ENCODE measurements around the gene ATP4B.

ATP4B gene

DNA sequence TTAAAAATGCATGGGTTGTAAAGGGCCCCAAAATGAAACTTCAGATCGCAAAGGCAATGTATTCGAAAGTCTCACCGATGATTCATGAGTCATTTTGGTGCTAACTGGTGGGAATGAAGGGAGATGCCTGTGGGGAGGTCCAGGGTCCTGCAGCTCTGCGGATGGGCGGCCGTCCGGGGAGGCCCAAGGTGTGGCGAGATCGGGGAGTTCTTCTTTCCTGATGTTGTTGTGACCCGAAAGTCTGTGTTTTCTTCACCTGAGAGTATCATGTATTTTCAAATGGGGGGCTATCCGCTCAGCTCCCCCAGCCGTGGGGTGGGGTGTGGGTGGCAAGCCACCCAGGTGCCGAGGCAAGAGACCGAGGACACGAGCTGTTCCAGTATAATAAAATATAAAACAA lies 37.0 kb downstream of the ATP4B start:
- Histone ChIP-seq H3K4me3 (ENCODE audit: low read depth, low read length) (no peak overlapping the region), H3K4me1 (ENCODE audit: control insufficient read depth, insufficient read depth, low read length) (peaks cover 10% of the 10 kb centered on the region), H3K36me3 (ENCODE audit: control insufficient read depth, insufficient read depth, low read length) (peaks cover 42% of the 10 kb centered on the region), H3K9me3 (ENCODE audit: control insufficient read depth, insufficient read depth, low read depth, low read length) (no peaks in the 10 kb centered on the region), H3K9ac (ENCODE audit: low read length) (no peak overlapping the region), H3K27ac (ENCODE audit: low read depth, low read length) (no peak overlapping the region), H3K27me3 (ENCODE audit: control insufficient read depth, insufficient read depth, low read length) (no peaks in the 10 kb centered on the region)

DNA sequence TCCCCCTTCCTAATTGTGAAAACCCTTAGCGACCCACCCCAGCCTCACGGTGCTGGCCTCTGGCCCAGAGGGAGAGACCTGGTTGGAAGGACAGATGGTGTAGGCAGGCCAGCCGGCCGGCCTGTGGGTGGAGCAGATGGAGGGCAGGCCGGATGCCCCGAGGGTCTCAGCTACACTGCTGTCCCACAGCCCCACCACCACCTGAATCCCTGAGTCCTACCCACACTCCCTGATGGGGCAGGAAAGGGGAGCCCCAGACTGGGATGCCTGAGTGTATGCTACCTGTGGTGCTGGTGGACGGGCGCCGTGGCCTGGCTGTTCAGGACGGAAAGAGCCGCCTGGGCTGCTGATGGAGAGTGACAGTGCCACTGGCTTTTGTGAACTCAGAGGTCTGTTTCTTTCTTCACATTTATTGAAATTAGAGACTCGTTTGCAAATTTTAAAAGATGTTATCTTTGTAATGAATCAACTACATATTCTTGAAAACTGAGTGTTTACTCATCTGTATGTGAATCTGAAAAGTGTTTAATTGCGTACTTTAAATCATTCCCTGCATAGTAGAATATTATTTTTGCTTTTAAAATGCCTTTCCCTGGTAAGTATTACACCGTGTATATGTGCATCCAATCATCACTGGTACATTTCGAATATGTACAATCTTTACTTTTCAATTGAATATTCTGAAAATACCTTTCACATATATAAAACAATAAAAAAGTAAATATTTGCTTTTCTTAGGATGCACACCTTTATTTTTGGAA lies 37.8 kb downstream of the ATP4B start:
- Histone ChIP-seq H3K9me3 (ENCODE audit: control insufficient read depth, insufficient read depth, low read depth, low read length) (no peaks in the 10 kb centered on the region), H3K36me3 (ENCODE audit: control insufficient read depth, insufficient read depth, low read length) (peaks cover 34% of the 10 kb centered on the region), H3K27me3 (ENCODE audit: control insufficient read depth, insufficient read depth, low read length) (no peaks in the 10 kb centered on the region), H3K9ac (ENCODE audit: low read length) (no peak overlapping the region), H3K4me1 (ENCODE audit: control insufficient read depth, insufficient read depth, low read length) (peaks cover 11% of the 10 kb centered on the region), H3K27ac (ENCODE audit: low read depth, low read length) (no peak overlapping the region), H3K4me3 (ENCODE audit: low read depth, low read length) (no peak overlapping the region)

DNA sequence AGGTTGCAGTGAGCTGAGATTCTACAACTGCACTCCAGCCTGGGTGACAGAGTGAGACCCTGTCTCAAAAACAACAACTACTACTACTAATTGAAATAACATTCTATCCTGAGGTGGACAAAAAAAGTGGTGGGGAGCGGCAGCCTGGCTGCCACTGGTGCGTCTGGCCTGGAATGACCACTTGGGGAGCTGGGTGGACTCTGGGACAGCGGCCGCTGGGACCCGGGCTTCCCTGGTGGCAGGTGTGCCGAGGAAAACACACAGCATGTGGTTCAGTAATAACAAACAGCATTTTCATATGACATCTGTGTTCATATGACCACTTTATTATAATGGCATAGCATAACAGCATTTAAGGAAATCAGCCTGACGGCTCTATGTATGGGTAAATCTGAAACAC lies 39.5 kb downstream of the ATP4B start:
- H3K9me3 ChIP-seq (ENCODE audit: control insufficient read depth, insufficient read depth, low read depth, low read length) = no peaks in the 10 kb centered on the region
- no peak overlapping the region for H3K4me3 ChIP-seq (ENCODE audit: low read depth, low read length)
- H3K9ac ChIP-seq (ENCODE audit: low read length) = no peak overlapping the region
- peaks cover 11% of the 10 kb centered on the region for H3K4me1 ChIP-seq (ENCODE audit: control insufficient read depth, insufficient read depth, low read length)
- peaks cover 27% of the 10 kb centered on the region for H3K36me3 ChIP-seq (ENCODE audit: control insufficient read depth, insufficient read depth, low read length)
- no peaks in the 10 kb centered on the region for H3K27me3 ChIP-seq (ENCODE audit: control insufficient read depth, insufficient read depth, low read length)
- no peak overlapping the region for H3K27ac ChIP-seq (ENCODE audit: low read depth, low read length)

GRCh38 chr13:113617961-113618360 lies 40.0 kb downstream of the ATP4B start:
- Histone ChIP-seq H3K27me3 (ENCODE audit: control insufficient read depth, insufficient read depth, low read length) (no peaks in the 10 kb centered on the region), H3K9me3 (ENCODE audit: control insufficient read depth, insufficient read depth, low read depth, low read length) (no peaks in the 10 kb centered on the region), H3K4me1 (ENCODE audit: control insufficient read depth, insufficient read depth, low read length) (peaks cover 11% of the 10 kb centered on the region), H3K27ac (ENCODE audit: low read depth, low read length) (no peak overlapping the region), H3K36me3 (ENCODE audit: control insufficient read depth, insufficient read depth, low read length) (peaks cover 25% of the 10 kb centered on the region), H3K9ac (ENCODE audit: low read length) (no peak overlapping the region), H3K4me3 (ENCODE audit: low read depth, low read length) (no peak overlapping the region)

DNA sequence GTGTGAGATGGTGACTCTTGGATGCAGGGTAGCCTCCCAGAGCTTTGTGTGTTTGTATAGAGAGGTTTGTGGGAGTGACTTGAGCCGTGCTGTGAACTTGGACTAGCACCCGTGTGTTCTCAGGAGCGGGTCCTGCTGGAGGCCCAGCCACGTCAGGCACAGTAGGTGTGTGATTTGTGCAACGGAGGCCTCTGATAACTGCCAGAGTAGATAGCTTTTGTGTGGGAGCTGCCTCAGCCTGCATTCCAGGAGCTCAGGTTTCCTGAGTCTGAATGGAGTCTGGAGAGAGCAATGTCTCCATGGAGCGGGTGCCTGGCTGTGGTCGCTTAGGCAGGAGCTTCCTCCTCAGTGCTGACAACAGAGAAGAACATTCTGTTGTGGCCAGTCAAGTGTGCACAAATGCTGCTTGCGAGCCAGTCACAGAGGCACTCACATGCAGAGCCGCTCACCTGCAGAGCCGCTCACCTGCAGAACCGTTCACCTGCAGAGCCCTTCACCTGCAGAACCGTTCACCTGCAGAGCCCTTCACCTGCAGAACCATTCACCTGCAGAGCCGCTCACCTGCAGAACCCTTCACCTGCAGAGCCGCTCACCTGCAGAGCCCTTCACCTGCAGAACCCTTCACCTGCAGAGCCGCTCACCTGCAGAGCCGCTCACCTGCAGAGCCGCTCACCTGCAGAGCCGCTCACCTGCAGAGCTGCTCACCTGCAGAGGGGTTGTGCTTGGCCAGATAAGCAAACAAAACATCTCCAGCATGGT lies 40.8 kb downstream of the ATP4B start:
- H3K4me3 ChIP-seq (ENCODE audit: low read depth, low read length) = no peak overlapping the region
- no peak overlapping the region for H3K9ac ChIP-seq (ENCODE audit: low read length)
- no peaks in the 10 kb centered on the region for H3K27me3 ChIP-seq (ENCODE audit: control insufficient read depth, insufficient read depth, low read length)
- H3K4me1 ChIP-seq (ENCODE audit: control insufficient read depth, insufficient read depth, low read length) = peaks cover 11% of the 10 kb centered on the region
- no peaks in the 10 kb centered on the region for H3K9me3 ChIP-seq (ENCODE audit: control insufficient read depth, insufficient read depth, low read depth, low read length)
- H3K36me3 ChIP-seq (ENCODE audit: control insufficient read depth, insufficient read depth, low read length) = peaks cover 24% of the 10 kb centered on the region
- H3K27ac ChIP-seq (ENCODE audit: low read depth, low read length) = no peak overlapping the region

DNA sequence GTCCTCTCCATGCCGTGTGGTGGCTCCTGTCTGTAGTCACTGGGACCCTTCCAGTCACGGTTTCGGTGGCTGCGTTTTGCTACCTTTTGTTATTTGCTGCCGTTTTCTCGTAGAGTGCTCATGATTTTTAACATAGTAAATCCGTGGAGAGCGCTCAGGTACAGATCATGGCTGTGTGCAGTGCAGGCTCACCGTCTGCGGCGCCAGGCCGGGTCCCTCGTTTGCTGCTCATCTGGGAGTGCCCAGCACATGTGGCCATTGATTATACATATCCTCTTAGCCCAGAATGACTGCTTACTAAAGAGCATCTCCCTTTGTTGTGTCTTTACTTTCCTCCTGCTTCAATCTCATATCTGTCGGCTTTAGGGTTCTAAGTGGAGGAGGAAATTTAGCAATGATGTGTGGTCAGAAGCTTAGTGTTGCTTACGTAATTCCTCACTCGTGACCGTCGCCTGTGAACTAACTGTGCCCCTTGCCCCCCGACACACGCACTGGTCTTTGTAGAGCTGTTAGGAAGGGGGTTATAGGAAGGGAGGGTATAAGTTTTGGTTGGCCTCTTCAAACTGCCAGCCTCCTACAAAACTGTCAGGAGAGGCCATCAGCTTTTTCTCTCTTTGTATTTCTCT lies 41.6 kb downstream of the ATP4B start:
- no peak overlapping the region for H3K27ac ChIP-seq (ENCODE audit: low read depth, low read length)
- H3K27me3 ChIP-seq (ENCODE audit: control insufficient read depth, insufficient read depth, low read length) = no peaks in the 10 kb centered on the region
- no peak overlapping the region for H3K9ac ChIP-seq (ENCODE audit: low read length)
- H3K4me3 ChIP-seq (ENCODE audit: low read depth, low read length) = no peak overlapping the region
- no peaks in the 10 kb centered on the region for H3K9me3 ChIP-seq (ENCODE audit: control insufficient read depth, insufficient read depth, low read depth, low read length)
- peaks cover 11% of the 10 kb centered on the region for H3K4me1 ChIP-seq (ENCODE audit: control insufficient read depth, insufficient read depth, low read length)
- peaks cover 30% of the 10 kb centered on the region for H3K36me3 ChIP-seq (ENCODE audit: control insufficient read depth, insufficient read depth, low read length)

DNA sequence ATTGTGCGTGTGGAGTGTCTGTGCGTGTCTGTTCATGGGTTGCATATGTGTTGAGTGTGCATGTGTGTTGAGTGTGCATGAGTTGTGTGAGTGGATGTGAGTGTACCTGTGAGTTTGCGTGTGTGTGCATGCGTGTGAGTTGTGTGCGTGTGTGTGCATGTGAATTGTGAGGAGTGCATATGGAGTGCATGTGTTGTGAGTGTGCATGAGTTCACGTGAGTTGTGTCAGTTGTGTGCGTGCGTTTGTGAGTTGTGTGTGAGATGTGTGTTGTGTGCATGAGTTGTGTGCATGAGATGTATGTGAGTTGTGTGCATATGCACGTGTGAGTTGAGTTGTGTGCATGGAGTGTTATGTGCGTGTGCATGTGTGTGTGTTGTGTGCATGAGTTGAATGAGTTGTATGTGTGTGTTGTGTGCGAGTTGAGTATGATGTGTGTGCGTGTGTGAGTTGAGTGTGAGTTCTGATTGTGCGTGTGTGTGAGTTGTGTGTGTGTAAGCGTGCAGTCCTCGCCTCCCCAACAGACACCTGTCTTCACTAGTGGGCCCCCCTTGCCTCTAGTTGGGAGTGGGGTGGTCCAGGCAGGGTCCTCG lies 44.1 kb downstream of the ATP4B start:
- Histone ChIP-seq H3K36me3 (ENCODE audit: control insufficient read depth, insufficient read depth, low read length) (peaks cover 48% of the 10 kb centered on the region), H3K27me3 (ENCODE audit: control insufficient read depth, insufficient read depth, low read length) (no peaks in the 10 kb centered on the region)

GRCh38 chr13:113612607-113613006 lies 45.4 kb downstream of the ATP4B start:
- no peaks in the 10 kb centered on the region for H3K27me3 ChIP-seq (ENCODE audit: control insufficient read depth, insufficient read depth, low read length)
- peaks cover 56% of the 10 kb centered on the region for H3K36me3 ChIP-seq (ENCODE audit: control insufficient read depth, insufficient read depth, low read length)
- H3K27ac ChIP-seq (ENCODE audit: low read depth, low read length) = no peak overlapping the region
- H3K9me3 ChIP-seq (ENCODE audit: control insufficient read depth, insufficient read depth, low read depth, low read length) = no peaks in the 10 kb centered on the region
- no peak overlapping the region for H3K9ac ChIP-seq (ENCODE audit: low read length)
- peaks cover 11% of the 10 kb centered on the region for H3K4me1 ChIP-seq (ENCODE audit: control insufficient read depth, insufficient read depth, low read length)
- H3K4me3 ChIP-seq (ENCODE audit: low read depth, low read length) = no peak overlapping the region

More for the DNA sequence above, 44.1 kb downstream of the ATP4B start:
- Histone ChIP-seq H3K4me1 (ENCODE audit: control insufficient read depth, insufficient read depth, low read length) (peaks cover 11% of the 10 kb centered on the region), H3K9me3 (ENCODE audit: control insufficient read depth, insufficient read depth, low read depth, low read length) (no peaks in the 10 kb centered on the region), H3K4me3 (ENCODE audit: low read depth, low read length) (no peak overlapping the region), H3K9ac (ENCODE audit: low read length) (no peak overlapping the region), H3K27ac (ENCODE audit: low read depth, low read length) (no peak overlapping the region)

- Histone ChIP-seq H3K4me1 (ENCODE audit: control insufficient read depth, insufficient read depth, low read length) (peaks cover 10% of the 10 kb centered on the region), H3K27ac (ENCODE audit: low read depth, low read length) (no peak overlapping the region), H3K9me3 (ENCODE audit: control insufficient read depth, insufficient read depth, low read depth, low read length) (no peaks in the 10 kb centered on the region), H3K4me3 (ENCODE audit: low read depth, low read length) (no peak overlapping the region), H3K36me3 (ENCODE audit: control insufficient read depth, insufficient read depth, low read length) (peaks cover 59% of the 10 kb centered on the region), H3K9ac (ENCODE audit: low read length) (no peak overlapping the region), H3K27me3 (ENCODE audit: control insufficient read depth, insufficient read depth, low read length) (no peaks in the 10 kb centered on the region)
Observed at GRCh38 chr13:113611996-113612395, 46.0 kb downstream of the ATP4B start.

GRCh38 chr13:113610266-113610665 lies 47.7 kb downstream of the ATP4B start:
- Histone ChIP-seq H3K27ac (ENCODE audit: low read depth, low read length) (no peak overlapping the region), H3K4me1 (ENCODE audit: control insufficient read depth, insufficient read depth, low read length) (no peaks in the 10 kb centered on the region), H3K36me3 (ENCODE audit: control insufficient read depth, insufficient read depth, low read length) (peaks cover 68% of the 10 kb centered on the region), H3K9ac (ENCODE audit: low read length) (no peak overlapping the region), H3K9me3 (ENCODE audit: control insufficient read depth, insufficient read depth, low read depth, low read length) (no peaks in the 10 kb centered on the region), H3K27me3 (ENCODE audit: control insufficient read depth, insufficient read depth, low read length) (no peaks in the 10 kb centered on the region), H3K4me3 (ENCODE audit: low read depth, low read length) (no peak overlapping the region)

DNA sequence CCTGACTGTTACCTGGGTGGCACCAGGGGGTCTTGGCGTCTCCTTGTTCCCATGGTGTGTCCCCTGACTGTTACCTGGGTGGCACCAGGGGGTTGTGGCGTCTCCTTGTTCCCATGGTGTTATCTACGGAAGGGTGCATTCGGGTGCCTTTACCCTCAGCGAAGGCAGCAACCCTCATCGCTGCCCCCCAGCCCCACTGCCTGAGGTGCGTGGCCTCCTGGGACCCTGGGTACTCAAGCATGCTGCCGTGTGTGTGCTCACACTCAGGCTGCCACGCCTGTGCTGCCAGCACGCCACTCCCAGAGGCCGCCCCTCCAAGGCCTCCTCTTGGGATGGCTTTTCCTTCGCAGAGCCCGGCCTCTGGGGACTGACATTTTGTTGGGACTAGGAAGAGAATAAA lies 48.4 kb downstream of the ATP4B start:
- Histone ChIP-seq H3K9me3 (ENCODE audit: control insufficient read depth, insufficient read depth, low read depth, low read length) (no peaks in the 10 kb centered on the region), H3K27ac (ENCODE audit: low read depth, low read length) (no peak overlapping the region), H3K4me1 (ENCODE audit: control insufficient read depth, insufficient read depth, low read length) (no peaks in the 10 kb centered on the region), H3K9ac (ENCODE audit: low read length) (no peak overlapping the region), H3K36me3 (ENCODE audit: control insufficient read depth, insufficient read depth, low read length) (peaks cover 68% of the 10 kb centered on the region), H3K27me3 (ENCODE audit: control insufficient read depth, insufficient read depth, low read length) (no peaks in the 10 kb centered on the region), H3K4me3 (ENCODE audit: low read depth, low read length) (no peak overlapping the region)
